Fibroblast of peridontal ligament (primary cell): Measurements from ENCODE around the gene MRPL12.
A peak's percentile ranks its signal among the peaks of the same experiment; 100 is the strongest.

Experiments used
- DNase-seq: peaks from one replicate; pipeline ENCODE4 v3.0.0-alpha.2; 2010; ENCODE audit errors: extremely low read depth

Gene MRPL12

DNA sequence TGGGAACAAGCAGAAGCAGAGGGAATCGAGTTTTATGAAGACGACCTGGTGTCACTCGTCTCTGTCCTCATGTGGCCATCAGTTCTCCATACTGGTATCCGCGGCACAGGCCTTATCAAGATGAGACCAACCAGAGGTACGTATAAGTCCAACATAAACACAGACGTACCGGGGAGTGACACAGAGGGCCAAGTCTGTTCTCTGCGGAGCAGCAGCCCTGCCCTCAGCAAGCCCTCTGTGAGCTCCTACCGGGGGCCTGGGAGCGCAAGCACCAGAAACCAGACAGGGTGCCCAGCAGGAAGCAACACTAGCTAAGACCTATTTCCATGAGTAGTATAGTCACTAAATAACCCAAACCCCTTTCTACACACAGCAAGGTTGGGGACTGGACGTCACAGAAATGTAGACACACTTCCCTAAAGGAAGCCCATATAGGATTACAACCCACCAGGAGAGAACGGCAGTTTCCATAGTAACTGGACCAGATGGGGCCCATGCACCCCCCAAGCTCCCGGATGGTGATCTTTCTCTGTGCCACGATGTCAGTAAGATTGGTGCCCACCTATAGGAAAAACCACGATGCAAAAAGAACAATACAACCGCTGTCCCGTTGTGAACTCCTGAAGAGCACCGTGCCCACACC lies 20.5 kb upstream of the MRPL12 start:
- DNase-seq = peak; percentile 18

DNA sequence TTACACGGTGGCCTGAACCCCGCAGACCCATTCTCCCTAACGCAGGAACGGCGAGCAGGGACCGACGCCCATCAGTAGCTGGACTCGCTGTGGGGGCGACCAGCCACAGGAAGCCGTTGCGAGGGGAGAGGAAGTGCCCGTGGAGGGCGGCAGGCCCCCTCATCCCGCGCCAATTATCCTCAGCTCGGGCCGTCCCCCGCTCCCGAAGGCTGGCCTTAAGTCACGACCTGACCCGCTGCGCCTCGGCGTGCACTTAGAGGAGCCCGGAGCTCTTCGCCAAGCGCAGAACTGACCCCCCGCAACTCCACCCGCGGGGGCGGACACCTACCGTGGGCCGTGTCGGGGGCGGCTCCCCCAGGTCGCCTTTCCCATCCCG lies 20.0 kb upstream of the MRPL12 start:
- DNase-seq = no peak

DNA sequence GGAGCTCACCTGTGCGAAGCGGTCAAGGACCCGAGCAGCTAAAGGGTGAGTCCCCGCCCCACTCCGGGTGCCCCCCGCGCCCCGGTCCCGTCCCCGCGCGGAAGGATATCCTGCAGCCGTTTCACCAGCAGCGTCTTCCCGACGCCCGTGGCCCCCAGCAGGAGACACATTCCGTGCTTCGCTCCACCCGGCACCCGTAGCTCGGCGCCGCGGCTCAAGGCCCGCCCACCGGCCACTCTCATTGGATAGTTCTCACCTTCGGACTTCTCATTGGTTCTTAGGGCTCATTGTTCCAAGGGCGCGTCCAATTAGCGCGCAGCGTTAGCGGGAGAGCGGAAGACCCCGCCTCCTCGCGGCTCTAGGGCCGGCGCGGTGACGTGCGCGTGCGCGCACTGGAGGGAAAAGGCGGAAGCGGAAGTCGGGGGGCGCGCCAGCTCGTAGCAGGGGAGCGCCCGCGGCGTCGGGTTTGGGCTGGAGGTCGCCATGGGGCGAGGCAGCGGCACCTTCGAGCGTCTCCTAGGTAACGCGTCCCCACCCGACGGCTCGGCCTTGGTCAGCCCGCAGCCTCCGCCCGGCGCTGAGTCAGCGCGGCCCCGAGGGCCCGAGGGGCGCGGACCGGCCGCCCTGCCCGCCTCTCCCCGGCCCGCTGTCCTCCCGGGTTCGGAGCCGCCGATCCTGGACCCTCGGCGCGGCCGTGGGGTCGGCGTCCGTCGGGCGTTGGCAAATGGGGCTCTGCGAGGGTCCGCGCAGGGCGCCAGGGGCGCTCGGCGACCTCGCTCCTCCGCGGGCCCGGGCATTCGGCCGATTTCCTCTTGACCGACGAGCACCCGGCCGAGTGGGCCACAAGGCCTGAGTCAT lies 19.4 kb upstream of the MRPL12 start, which contains the start of the genes ARL16 and HGS:
ARL16 (minus strand) TSS at position 214 of the 858 bp plus-strand sequence; CDS start at position 170, 44 bp downstream.
HGS (plus strand) TSS at position 428 of the 858 bp plus-strand sequence; CDS start at position 484, 56 bp downstream.
- DNase-seq = peak; percentile 99

DNA sequence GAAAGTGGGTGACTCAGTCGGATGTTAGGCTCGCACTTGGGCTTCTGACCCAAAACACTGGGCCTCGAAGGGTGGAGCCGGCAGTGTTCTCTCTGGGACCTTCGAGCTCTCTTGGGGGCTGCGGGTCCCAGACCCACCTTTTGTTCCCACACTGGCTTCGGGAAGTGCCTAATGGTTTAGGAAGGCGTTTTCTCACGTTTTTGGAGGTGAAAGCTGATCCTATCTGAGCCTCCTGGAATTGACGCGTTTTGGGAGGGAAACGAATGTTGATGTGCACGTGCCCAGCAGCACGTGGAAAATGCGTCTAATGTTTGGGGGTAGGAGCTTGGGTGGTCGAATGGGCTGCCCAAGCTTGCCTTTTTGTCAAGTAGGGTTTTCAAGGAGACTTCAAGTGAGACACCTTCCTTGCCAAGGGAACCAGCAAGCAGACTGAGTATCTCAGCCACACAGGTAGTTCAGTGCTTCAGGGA lies 18.7 kb upstream of the MRPL12 start:
- DNase-seq = peak; percentile 76

DNA sequence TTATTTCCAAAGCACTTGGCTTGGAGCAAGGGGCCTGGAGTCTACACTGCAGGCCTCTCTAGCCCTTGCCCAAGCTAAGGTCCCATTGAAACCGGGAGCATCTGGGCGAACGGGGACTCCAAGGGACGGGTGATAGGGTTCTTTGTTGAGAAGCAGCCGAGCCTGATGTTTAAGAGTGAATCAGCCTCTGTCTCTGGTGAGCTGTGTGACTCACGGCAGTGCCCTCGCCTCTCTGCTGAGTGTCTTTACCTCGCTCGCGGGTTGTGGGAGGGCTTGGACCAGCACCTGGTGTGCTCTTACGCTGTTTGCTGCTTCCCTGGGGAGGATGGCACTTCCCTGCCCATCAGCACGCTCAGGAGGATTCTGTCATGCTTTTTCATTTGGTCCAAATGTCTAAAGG lies 18.1 kb upstream of the MRPL12 start:
- DNase-seq = peak; percentile 35

DNA sequence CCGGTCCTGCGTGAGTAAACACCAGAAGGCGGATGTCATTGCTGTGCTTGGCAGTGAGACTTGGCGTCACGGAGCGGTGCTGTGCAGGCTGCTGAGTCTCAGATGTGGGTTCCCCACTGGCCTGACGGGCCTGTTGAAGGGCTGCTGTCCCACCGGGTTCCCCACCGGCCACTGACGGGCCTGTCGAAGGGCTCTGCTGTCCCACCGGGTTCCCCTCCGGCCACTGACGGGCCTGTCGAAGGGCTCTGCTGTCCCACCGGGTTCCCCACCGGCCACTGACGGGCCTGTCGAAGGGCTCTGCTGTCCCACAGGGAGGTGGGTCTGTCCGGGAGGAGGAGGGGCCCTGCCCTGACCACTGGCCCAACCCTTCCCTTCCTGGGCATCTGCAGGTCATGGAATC lies 16.6 kb upstream of the MRPL12 start:
- DNase-seq = no peak

DNA sequence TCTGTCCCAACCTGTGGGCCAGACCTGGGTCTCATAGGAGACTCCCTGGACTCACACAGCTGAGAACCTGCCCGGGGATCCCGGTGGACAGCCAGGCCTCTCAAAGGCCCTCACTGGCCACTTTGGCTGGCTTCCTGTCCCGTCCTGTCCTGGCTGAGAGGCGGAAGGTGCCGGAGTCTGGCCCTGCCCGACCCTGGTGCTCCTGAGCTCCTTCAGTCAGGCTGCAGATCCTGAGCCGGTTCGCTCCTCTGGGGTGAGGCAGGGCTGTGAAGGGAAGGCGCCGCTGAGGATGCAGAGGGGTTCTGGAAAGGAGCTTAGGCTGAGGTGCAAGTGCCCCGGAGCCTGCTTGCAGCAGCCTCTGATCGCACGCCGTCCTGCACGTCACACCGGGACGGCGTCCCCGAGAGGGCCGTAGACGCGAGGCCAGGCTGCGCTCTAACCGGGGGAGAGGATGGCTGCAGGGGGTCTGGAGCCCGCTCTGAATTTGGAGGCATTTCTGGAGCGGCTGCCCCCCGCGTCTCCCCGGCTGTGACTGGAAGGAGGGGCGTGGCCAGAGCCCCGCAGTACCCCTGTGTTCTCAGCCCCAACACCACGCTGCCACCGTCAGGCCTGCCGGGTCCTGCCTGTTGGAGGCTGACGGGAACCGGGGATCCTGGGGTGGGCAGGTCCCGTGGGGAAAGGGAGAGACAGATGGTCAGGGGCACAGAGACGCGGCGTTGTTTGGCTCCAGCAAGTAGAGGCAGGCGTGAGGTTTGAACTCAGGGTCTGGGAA lies 15.2 kb upstream of the MRPL12 start:
- DNase-seq = no peak

DNA sequence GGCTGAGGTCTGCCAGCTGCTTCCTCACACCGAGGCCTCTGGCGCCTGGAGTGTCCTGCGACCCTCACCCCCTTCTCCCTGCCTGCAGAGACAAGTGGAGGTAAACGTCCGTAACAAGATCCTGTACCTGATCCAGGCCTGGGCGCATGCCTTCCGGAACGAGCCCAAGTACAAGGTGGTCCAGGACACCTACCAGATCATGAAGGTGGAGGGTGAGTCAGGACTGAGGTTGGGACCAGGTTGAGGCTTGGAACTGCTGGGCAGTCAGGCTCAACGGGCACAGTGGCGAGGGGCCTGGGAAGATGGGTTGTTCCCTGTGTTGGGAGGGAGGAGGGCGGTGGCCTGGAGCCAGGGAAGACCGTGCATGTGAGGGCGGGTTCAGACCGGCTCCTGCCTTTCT lies 14.6 kb upstream of the MRPL12 start:
- no peak for DNase-seq

DNA sequence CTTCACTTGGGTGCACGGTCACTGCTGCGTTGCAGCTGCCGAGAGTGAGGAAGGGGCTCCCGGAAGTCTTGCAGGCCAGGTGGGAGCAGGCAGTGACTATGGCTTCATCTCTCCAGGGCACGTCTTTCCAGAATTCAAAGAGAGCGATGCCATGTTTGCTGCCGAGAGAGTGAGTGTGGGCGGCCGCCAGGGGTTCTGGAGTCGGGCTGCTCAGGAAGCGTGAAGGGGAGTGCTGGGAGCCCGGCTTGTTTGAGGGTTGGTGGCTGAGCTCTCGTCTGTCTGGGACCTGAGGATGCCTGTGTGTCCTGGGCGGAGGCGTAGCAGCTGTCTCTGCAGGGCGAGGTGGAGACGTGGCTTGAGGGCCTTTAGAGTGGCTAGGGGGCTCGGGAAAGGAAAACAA lies 13.1 kb upstream of the MRPL12 start:
- no peak for DNase-seq

DNA sequence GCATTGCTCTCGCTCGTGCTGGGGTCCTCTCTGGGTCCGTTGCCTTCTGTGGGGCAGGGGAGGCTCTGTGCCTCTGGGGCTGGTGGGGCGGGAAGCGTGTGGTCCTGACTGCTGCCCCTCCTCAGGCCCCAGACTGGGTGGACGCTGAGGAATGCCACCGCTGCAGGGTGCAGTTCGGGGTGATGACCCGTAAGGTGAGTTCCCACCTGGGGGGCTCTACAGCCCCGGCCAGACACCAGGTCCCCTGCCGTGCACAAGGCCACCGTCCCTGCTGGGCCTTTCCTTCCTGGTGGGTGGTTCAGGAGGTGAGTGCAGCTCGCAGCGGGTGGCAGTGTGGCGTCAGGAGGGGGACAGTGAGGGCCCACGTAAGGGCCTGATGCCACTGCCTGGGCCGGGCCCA lies 12.6 kb upstream of the MRPL12 start:
- no peak for DNase-seq

DNA sequence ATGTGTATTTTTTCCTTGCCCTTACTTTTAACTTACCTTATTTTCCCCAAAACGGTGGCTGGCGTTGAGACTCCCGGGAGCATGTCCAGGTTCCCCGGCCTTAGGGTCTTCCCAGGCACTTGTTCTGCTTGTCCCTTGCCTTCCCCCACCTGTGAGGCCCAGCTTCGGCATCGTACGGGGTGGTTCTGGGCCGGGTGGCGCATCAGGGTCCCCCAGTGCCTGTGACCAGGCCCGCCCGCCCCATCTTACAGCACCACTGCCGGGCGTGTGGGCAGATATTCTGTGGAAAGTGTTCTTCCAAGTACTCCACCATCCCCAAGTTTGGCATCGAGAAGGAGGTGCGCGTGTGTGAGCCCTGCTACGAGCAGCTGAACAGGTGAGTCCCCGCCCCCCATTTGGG lies 12.0 kb upstream of the MRPL12 start:
- no peak for DNase-seq

DNA sequence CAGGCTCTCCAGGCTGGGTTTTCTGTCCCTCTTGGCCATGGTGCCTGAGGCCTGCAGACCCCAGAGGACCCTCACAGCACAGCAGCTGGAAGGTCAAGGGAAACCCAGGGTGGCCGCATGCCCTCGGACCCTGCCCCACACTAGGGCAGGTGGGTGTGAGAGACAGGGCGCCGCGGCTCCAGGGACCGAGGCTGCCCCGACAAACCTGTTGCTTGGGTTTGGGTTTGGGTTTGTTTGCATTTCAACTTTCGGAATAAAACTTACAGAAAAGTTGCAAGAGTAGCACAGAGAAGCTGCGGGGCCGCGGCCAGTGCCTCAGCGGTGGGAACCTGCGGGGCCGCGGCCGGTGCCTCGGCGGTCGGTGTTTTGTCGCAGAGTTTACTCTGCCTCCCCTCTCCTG lies 11.6 kb upstream of the MRPL12 start:
- no peak for DNase-seq

DNA sequence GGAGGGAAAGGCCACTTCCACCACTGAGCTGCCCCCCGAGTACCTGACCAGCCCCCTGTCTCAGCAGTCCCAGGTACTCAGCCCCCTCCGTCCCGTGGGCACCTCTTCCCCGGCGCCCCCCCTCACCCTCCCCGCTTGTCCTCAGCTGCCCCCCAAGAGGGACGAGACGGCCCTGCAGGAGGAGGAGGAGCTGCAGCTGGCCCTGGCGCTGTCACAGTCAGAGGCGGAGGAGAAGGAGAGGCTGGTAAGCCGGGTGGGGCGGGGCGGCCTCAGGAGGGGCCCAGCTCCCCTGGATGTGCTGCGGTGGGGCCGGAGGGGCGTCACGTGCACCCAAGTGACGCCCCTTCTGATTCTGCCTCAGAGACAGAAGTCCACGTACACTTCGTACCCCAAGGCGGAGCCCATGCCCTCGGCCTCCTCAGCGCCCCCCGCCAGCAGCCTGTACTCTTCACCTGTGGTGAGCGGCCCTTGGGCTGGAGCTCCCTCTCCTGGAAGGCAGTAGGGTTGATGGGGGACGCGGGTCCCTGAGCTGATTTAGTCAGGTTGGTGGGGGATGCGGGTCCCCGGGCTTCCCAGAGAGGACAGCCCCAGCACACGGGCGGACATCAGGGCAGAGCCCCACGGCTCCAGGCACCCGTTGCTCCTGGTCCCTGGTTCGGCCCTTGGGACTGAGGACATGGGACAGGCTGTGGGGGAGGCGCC lies 9.5 kb upstream of the MRPL12 start:
- DNase-seq = no peak

DNA sequence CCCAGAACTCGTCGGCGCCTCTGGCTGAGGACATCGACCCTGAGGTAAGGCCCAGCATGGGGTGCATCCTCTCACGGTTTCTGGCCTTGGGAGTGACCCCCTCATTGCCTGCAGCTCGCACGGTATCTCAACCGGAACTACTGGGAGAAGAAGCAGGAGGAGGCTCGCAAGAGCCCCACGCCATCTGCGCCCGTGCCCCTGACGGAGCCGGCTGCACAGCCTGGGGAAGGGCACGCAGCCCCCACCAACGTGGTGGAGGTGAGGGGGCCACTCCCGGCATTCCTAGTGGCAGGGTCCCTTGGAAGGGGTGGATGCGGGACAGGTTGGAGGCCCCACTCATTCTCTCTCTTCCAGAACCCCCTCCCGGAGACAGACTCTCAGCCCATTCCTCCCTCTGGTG lies 8.4 kb upstream of the MRPL12 start:
- DNase-seq = no peak

DNA sequence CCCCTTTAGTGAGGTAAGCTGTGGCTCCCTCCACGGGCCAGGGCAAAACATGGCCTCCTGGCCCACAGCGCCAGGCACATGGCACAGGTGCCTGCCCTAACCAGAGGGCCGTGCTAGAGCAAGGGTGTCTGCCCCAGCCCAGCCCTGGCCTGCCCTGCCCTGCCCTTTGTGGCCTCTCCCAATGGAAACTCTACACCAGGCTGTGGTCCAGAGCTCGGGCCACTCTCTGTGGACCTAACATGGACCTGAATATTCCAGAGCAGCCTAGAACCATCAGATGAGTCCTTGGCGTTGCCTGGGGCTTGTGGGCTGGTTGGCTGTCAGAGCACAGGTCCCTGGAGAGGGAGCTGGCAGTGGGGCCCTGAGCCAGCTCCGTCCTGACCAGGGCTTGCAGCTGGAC lies 8.0 kb upstream of the MRPL12 start:
- no peak for DNase-seq

DNA sequence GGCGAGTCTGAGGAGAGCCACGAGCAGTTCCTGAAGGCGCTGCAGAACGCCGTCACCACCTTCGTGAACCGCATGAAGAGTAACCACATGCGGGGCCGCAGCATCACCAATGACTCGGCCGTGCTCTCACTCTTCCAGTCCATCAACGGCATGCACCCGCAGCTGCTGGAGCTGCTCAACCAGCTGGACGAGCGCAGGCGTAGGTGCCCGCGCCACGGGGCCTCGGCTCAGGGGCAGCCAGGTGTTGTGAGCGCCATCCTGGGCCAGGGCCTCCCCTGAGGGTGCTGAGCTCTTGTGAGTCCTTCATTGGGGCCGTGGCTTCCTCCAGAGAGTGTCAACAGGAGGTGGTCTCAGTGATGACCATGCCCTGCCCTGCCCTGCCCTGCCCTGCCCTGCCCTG lies 7.4 kb upstream of the MRPL12 start:
- no peak for DNase-seq

DNA sequence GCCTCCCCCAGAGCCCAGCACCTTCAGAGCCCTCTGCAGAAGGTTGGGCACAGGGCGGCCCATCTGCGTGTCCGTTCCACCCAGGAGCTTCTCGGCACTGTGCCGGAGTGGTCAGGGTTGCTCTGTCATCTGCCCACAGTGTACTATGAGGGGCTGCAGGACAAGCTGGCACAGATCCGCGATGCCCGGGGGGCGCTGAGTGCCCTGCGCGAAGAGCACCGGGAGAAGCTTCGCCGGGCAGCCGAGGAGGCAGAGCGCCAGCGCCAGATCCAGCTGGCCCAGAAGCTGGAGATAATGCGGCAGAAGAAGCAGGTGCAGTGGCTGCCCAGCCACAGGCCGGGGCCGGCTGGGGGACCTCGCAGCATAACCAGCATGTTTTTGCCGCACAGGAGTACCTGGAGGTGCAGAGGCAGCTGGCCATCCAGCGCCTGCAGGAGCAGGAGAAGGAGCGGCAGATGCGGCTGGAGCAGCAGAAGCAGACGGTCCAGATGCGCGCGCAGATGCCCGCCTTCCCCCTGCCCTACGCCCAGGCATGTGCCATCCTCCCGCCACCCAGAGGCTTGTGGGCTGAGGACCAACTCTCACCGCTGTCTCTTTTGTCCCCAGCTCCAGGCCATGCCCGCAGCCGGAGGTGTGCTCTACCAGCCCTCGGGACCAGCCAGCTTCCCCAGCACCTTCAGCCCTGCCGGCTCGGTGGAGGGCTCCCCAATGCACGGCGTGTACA lies 6.8 kb upstream of the MRPL12 start:
- no peak for DNase-seq

DNA sequence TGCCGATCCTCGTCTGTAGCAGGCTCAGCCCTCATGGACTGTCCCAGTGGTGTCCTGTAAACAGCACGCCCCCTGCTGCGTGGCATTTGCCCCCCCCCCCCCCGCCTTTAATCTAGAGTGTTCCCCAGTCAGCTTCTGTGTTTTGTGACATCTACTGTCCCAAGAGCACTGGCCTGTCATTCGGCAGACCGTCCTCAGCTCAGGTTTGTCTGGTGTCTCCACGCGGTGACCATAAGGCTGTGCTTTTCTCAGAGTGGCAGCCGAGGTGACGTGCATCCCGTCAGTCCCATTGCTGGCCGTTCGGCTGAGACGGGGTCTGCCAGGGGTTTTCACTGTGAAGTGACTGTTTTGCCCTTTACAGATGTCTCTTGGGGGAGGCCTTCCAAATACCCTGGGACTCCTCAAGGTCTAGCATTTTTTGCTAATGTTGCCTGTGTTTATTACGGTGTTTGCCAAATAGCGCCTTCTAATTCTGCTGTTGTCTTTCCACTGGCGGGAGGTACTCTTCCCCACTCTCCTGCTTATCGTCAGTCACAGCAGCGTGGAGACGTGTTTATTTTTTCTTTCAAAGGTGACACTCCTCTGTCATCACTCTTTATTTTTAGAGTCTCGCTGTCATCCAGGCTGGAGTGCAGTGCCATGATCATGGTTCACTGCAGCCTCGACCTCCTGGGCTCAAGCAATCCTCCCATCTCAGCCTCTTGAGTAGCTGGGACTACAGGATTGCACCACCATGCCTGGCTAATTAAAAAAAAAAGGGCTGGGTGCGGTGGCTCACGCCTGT lies 5.7 kb upstream of the MRPL12 start:
- no peak for DNase-seq

DNA sequence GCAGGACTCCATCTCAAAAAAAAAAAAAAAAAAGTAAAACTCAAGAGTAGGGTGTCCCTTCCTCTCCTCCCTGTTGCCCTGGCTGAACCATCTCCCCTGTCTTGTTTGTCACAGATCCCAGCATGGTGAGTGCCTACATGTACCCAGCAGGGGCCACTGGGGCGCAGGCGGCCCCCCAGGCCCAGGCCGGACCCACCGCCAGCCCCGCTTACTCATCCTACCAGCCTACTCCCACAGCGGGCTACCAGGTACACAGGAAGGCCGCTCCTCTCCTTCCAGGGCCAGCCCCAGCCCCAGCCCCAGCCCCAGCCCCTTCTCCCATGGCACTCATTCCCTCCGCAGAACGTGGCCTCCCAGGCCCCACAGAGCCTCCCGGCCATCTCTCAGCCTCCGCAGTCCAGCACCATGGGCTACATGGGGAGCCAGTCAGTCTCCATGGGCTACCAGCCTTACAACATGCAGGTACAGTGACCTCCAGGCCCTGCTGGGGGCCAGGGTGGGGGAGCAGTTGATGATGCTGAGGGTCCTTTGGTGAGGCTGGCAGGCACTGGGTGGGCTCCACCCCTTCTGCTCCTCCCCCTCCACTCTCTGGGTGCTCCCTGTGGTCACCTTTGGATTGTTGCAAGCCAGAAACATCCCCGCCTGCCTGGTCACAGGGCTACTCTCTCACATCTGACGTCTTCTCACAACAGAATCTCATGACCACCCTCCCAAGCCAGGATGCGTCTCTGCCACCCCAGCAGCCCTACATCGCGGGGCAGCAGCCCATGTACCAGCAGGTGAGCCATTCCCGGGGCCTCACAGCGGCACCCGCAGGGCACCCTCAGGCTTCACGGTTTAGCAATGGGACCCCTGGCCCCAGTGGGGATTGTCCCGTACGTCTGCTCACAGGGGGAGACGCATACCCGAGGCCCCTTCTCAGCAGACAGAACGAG lies 2.5 kb upstream of the MRPL12 start:
- no peak for DNase-seq
